GM19043 (cell line): ENCODE measurements around the gene PRPF39.
"Not testable (repeated sequence)": the region's sequence is repeated elsewhere in the genome, so short reads cannot be mapped to it uniquely, and the experiment has no call there.

Experiments
- ATAC-seq: cut with Tn5 transposase; IDR thresholded peaks from one replicate; pipeline ENCODE4 v1.9.1; 2021; ENCODE audit warnings: low read depth; ENCODE audit not compliant: unreplicated experiment

Gene PRPF39

DNA sequence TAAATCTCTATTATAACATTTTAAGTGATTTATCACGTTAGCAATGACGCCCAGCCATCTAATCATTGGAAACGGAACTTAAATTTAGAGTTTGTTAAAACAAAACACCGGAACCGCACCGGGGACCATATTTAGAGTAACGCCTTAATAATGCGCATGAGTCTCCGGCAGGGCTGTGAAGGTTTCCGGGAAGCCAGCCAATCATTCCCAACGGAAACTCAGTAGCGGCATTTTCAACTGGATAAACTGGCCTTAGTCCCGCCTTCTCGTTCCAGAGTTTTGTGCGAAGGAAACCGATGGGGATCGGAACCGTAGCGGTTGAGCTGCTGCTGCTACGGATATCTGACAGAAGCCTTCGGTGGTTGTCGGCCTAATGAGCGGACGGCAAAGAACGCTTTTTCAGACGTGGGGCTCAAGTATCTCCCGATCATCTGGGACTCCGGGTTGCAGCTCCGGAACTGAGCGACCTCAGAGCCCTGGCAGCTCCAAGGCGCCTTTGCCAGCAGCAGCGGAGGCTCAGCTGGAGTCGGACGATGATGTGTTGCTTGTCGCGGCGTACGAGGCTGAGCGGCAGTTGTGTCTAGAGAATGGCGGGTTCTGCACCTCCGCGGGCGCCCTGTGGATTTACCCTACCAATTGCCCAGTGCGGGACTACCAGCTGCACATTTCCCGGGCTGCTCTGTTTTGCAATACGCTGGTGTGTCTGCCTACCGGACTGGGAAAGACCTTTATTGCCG is 51.9 kb downstream of the PRPF39 start, which contains the start of gene FANCM:
Gene FANCM, plus strand, starts transcription at position 272 of the 737 bp plus-strand sequence. Its CDS starts 102 bp downstream, at position 374.
- peak; percentile 34 for ATAC-seq

DNA sequence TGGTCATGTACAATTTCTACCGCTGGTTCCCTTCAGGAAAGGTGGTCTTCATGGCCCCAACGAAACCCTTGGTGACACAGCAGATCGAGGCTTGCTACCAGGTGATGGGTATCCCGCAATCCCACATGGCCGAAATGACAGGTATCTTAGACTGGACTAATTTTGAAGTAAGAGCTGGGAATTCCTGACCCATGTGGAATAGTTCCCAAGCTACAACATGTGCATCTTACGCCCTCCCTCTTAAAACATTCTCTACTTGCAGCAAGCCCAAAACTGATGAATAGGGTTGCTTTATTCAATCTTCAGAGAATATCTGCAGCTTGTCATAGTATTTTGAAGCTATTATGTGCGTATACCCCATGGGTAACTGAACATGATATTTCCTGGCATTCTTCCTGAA is 52.5 kb downstream of the PRPF39 start:
- no peak for ATAC-seq

DNA sequence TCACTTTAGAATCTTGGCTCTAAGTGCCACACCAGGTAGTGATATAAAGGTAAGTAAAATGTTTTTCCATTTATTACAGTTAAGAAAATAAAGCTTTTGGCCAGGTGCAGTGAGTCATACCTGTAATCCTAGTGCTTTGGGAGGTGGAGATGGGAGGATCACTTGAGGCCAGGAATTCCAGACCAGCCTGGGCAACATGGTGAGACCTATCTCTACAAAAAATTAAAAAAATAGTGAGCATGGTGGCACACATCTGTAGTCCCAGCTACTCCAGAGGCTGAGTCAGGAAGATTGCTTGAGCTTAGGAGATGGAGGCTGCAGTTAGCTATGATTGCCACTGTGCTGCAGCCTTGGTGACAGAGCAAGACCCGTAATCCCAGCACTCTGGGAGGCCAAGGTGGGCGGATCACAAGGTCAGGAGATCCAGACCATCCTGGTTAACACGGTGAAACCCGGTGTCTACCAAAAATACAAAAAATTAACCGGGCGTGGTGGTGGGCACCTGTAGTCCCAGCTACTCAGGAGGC is 56.8 kb downstream of the PRPF39 start:
- ATAC-seq: no peak

DNA sequence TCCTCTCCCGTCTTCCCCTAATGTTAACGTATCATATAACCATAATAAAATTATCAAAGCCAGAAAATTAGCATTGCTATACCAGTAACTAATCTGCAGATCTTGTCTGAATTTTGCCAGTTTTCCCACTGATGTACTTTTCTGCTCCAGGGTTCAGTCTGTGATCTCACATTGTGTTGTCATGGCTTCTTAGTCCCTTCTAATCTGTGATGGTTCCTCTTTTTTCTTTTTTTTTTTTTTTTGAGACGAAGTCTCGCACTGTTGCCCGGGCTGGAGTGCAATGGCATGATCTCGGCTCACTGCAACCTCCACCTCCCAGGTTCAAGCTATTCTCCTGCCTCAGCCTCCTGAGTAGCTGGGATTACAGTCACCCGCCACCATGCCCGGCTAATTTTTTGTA is 58.2 kb downstream of the PRPF39 start:
- not testable (repeated sequence) for ATAC-seq

DNA sequence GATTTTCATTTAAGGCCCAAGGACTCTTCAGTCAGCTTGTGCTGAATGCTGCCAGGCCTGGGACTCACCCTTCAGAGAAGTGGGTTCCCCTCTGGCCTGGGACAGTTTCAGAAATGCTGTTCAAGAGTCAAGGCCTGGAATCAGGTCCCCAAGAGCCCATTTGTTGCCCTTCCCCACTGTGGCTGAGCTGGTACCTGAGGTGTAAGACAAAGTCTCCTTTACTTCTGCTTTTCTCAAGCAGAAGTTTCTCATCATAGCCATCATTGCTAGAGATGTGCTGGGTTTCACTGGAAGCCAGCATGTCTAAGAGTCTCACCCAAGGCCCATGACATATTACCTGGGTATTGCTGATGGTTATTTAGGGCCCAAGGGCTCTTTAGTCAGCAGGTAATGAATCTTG is 60.7 kb downstream of the PRPF39 start:
- ATAC-seq: peak; percentile 57

DNA sequence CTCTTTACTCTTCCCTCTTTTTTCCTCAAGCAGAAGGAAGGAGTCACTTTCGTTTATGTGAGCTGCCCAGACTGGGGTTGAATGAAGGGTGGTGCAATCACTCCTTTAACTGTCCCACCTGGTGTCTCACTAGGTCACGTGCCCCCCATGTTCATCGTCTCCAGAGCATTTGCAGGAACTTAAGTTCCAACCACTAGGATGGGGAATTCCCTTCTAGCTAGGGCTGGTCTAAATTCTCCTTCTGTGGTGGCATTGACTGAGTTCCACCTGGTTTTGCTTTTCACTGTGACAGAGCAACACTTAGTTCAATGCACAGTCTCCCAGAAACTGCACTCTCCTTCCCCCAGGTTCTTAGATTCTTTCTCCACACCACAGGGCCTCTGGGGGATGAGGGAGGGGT is 61.3 kb downstream of the PRPF39 start:
- ATAC-seq: no peak

DNA sequence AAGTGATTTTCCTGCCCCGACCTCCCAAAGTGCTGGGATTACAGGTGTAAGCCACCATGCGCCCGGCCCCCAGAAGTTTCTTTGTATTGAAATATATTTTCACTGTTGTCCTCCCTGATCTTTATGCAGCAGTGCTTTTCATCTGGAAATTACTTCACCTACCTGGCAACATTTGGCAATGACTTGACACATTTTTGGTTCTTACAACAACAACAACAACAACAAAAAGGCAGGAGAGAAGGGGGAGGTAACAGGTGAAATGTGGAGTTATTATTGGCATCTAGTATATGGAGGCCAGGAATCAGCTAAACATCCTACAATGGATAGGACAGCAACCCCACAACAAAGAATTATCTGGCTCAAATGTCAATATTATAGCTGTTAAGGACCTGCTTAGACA is 65.7 kb downstream of the PRPF39 start:
- ATAC-seq: no peak

DNA sequence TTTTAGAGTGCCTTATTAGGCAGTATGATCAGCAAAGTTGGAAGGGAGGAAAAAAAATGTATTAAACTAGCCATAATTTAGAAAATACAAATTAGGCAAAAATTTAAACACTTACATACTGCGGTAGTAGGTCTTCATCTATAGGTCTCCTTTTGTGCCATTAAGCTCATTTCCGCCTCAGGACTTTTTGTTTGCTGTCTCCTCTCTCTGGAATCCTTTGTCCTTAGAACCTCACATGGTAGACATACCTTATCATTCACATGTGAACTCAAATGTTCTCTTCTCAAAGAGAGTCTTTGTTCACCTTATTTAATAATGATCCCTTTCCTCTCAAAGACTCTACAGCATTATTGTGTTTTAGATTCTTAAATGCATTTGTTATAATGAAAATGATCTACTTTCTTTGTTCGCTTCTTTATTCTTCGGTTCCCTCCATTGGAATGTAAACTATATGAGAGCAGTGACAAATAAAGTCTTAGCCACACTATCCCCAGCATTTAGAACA is 66.5 kb downstream of the PRPF39 start:
- ATAC-seq: no peak

DNA sequence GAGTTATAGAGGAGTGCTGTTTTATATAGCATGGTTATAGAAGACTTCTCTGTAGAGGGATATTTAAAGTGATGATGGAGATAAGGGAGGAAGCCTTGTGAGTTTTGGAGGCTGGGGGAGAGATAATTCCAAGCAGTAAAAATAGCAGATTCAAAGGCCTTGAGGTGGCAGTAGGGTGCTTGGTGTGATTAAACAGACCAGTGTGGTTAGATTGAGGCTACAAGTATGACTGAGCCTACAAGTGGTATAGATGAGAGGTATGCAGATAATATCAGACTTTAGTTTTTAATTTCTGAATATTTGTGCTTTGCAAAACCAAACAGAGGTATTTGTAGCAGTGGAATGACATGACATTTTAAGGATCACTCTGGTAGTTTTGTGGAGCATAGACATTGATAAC is 72.2 kb downstream of the PRPF39 start:
- peak; percentile 61 for ATAC-seq
